Fibroblast of lung (primary cell): Measurements from ENCODE around the gene DVL1. TPM values are rescaled to one million over a fixed set of nuclear protein-coding genes. Genes with fewer than 3 reads are reported as not detected.
A peak's percentile ranks its signal among the peaks of the same experiment; 100 is the strongest.

Source experiments
- DNase-seq, 2 donors: peaks; one replicate each; pipeline versions ENCODE4 v3.0.0 to v3.0.0-alpha.2; 2010; ENCODE audit warnings: low read depth in 2 of 2
- H2AFZ ChIP-seq: 2 replicates; pipeline ENCODE4 v1.5.1; 2012; ENCODE audit warnings: low read length, control low read depth, inconsistent platforms
- H3K27ac ChIP-seq: 2 replicates; pipeline ENCODE4 v1.5.1; 2011; ENCODE audit warnings: low read length, control low read depth; ENCODE audit not compliant: insufficient read depth
- H3K27me3 ChIP-seq: 2 replicates; pipeline ENCODE4 v1.5.1; 2011; ENCODE audit warnings: mild to moderate bottlenecking, low read length; ENCODE audit not compliant: control insufficient read depth, insufficient read depth
- H3K36me3 ChIP-seq: 2 replicates; pipeline ENCODE4 v1.5.1; 2011; ENCODE audit warnings: low read length; ENCODE audit not compliant: control insufficient read depth, insufficient read depth
- H3K4me1 ChIP-seq: 2 replicates; pipeline ENCODE4 v1.5.1; 2011; ENCODE audit warnings: low read length; ENCODE audit not compliant: control insufficient read depth, insufficient read depth; ENCODE audit errors: extremely low read depth
- H3K4me2 ChIP-seq: 2 replicates; pipeline ENCODE4 v1.5.1; 2011; ENCODE audit warnings: low read length, control low read depth; ENCODE audit not compliant: insufficient read depth; ENCODE audit errors: extremely low read depth
- H3K4me3 ChIP-seq, 4 experiments: fragments of 200-600 bp in 1 of 4; sonication (generic) in 1 of 4; replicated peaks in 1 of 4; 2 replicates each; pipeline ENCODE4 v1.5.1; 2011 to 2016; ENCODE audit warnings: low read length in 4 of 4, low read depth in 3 of 4, mild to moderate bottlenecking in 3 of 4, control low read depth in 2 of 4, inconsistent platforms in 1 of 4, mixed read lengths in 1 of 4; ENCODE audit not compliant: insufficient read depth in 1 of 4; ENCODE audit errors: control extremely low read depth in 1 of 4
- H3K79me2 ChIP-seq: 2 replicates; pipeline ENCODE4 v1.5.1; 2012; ENCODE audit warnings: mild to moderate bottlenecking, low read length, inconsistent platforms; ENCODE audit not compliant: control insufficient read depth, insufficient read depth
- H3K9ac ChIP-seq: 2 replicates; pipeline ENCODE4 v1.5.1; 2011; ENCODE audit warnings: mild to moderate bottlenecking, low read length, control low read depth; ENCODE audit not compliant: insufficient read depth
- H3K9me3 ChIP-seq: 2 replicates; pipeline ENCODE4 v1.5.1; 2012; ENCODE audit warnings: low read depth, low read length; ENCODE audit not compliant: control insufficient read depth, insufficient read depth
- H4K20me1 ChIP-seq: 2 replicates; pipeline ENCODE4 v1.5.1; 2011; ENCODE audit warnings: low read length; ENCODE audit not compliant: control insufficient read depth, insufficient read depth; ENCODE audit errors: extremely low read depth
- CTCF ChIP-seq, 2 donors: IDR thresholded peaks in 1 of 2; conservative IDR thresholded peaks in 1 of 2; 1 replicate in 1 of 2; 2 replicates in 1 of 2; pipeline ENCODE4 v1.5.1; 2011 to 2012; ENCODE audit warnings: low read length in 2 of 2, control low read depth in 1 of 2, inconsistent platforms in 1 of 2, low read depth in 1 of 2, mild to moderate bottlenecking in 1 of 2
- EZH2 ChIP-seq: IDR thresholded peaks from 2 replicates; pipeline ENCODE4 v1.5.1; 2012; ENCODE audit warnings: low read length, control low read depth, mild to moderate bottlenecking; ENCODE audit errors: missing control alignments
- polyA plus RNA-seq, 2 donors: library from polyadenylated mRNA; depleted of rRNA in 1 of 2; stranded (reverse) in 1 of 2; unstranded in 1 of 2; fragments of >200 nt; gene quantifications; 2 replicates each; pipeline ENCODE4 v1.2.1, GENCODE V29; 2011 to 2012; ENCODE audit warnings: missing spikeins in 1 of 2
- total RNA-seq: library from RNA; depleted of rRNA; stranded (reverse); fragments of >200 nt; gene quantifications from 2 replicates; pipeline ENCODE4 v1.2.1, GENCODE V29; 2014

The DVL1 gene
- total and polyA plus RNA-seq, 2 donors (not counting 1 experiment from before 2014, with no cell fraction given), result 9.1 to 107 TPM

GRCh38 chr1:1364266-1364665 is 15.0 kb upstream of the DVL1 start:
- H3K27ac ChIP-seq, result no peak overlapping the region
- no peak overlapping the region for H3K9ac ChIP-seq
- H3K4me3 ChIP-seq, result no peak overlapping the region
- no peaks in the 10 kb centered on the region for H4K20me1 ChIP-seq
- H3K79me2 ChIP-seq, result no peaks in the 10 kb centered on the region
- H2AFZ ChIP-seq, result no peak overlapping the region
- H3K4me1 ChIP-seq, result peaks cover 25% of the 10 kb centered on the region
- H3K4me2 ChIP-seq, result no peak overlapping the region
- peaks cover 4% of the 10 kb centered on the region for H3K9me3 ChIP-seq
- H3K27me3 ChIP-seq, result no peaks in the 10 kb centered on the region
- no peak for DNase-seq
- no peaks in the 10 kb centered on the region for H3K36me3 ChIP-seq
- no peak for TF ChIP-seq CTCF (conservative IDR thresholded peaks at IDR 0.05 in 1 of 2, IDR thresholded peaks at IDR 0.05 in 1 of 2; ENCODE audit: low read depth in 1 of 2, low read length in 2 of 2)
- TF ChIP-seq EZH2, result no peak

- H3K27me3 ChIP-seq, result no peaks in the 10 kb centered on the region
- DNase-seq, result peak; percentile 86 to 87
- H3K4me1 ChIP-seq, result peaks cover 32% of the 10 kb centered on the region
- peak overlapping the region in 1 of 4 experiments; percentile 15 for H3K4me3 ChIP-seq
- H3K27ac ChIP-seq, result peak overlapping the region; percentile 75
- peaks cover 1% of the 10 kb centered on the region for H3K9me3 ChIP-seq
- no peaks in the 10 kb centered on the region for H4K20me1 ChIP-seq
- H3K79me2 ChIP-seq, result peaks cover 14% of the 10 kb centered on the region
- H3K4me2 ChIP-seq, result peak overlapping the region; percentile 44
- TF ChIP-seq EZH2, result no peak
- peak; percentile 31 to 35 for TF ChIP-seq CTCF (conservative IDR thresholded peaks at IDR 0.05 in 1 of 2, IDR thresholded peaks at IDR 0.05 in 1 of 2; ENCODE audit: low read depth in 1 of 2, low read length in 2 of 2)
- H2AFZ ChIP-seq, result peak overlapping the region; percentile 57
- no peaks in the 10 kb centered on the region for H3K36me3 ChIP-seq
- peak overlapping the region; percentile 9 for H3K9ac ChIP-seq
Measured at GRCh38 chr1:1361982-1362423, 12.8 kb upstream of the DVL1 start.

- peaks cover 32% of the 10 kb centered on the region for H3K4me1 ChIP-seq
Measured at GRCh38 chr1:1361233-1361981, 12.2 kb upstream of the DVL1 start.

More at GRCh38 chr1:1361233-1361981, 12.2 kb upstream of the DVL1 start:
- peak overlapping the region in 1 of 4 experiments; percentile 15 for H3K4me3 ChIP-seq
- H3K27me3 ChIP-seq, result no peaks in the 10 kb centered on the region
- H3K36me3 ChIP-seq, result no peaks in the 10 kb centered on the region
- peak overlapping the region; percentile 77 for H3K4me2 ChIP-seq
- peaks cover 20% of the 10 kb centered on the region for H3K79me2 ChIP-seq
- H3K27ac ChIP-seq, result peak overlapping the region; percentile 75
- TF ChIP-seq CTCF (conservative IDR thresholded peaks at IDR 0.05 in 1 of 2, IDR thresholded peaks at IDR 0.05 in 1 of 2; ENCODE audit: low read depth in 1 of 2, low read length in 2 of 2) (no peak), EZH2 (no peak)
- no peak for DNase-seq
- no peaks in the 10 kb centered on the region for H3K9me3 ChIP-seq
- H3K9ac ChIP-seq, result peak overlapping the region; percentile 9
- H2AFZ ChIP-seq, result no peak overlapping the region
- H4K20me1 ChIP-seq, result no peaks in the 10 kb centered on the region
